DOHH2 (cell line): ENCODE results near the gene PDE9A.

ENCODE experiments used
- EZH2phosphoT487 ChIP-seq: fragments of 200-600 bp; sonication (generic); IDR thresholded peaks from 2 replicates; pipeline ENCODE4 v1.6.1; 2017; ENCODE audit warnings: borderline replicate concordance, mild to moderate bottlenecking, antibody characterized with exemption, low read length, moderate library complexity, mixed read lengths
- TF ChIP-seq, protein P1 (sequence below): fragments of 200-600 bp; sonication (generic); IDR thresholded peaks from one replicate; pipeline ENCODE4 v1.5.1; 2014; ENCODE audit warnings: antibody characterized with exemption, mild to moderate bottlenecking, low read depth, low read length; ENCODE audit not compliant: poor library complexity, severe bottlenecking

DNA sequence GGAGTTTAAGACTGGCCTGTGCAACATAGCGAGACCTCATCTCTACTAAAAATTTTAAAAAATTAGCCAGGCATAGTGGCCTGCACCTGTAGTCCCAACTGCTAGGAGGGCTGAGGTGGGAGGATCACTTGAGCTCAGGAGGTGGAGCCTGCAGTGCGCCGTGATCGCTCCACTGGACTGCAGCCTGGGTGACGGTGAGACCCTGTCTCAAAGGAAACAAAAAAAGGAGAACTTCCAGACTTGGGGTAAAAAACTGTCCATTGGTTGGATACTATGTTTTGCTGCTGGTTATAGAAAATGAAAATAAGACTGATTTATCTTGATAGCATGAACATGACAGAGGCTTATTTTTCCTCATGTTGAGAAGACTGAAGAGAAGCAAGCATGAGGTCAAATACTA, 146.5 kb downstream of the PDE9A start:
- TF ChIP-seq, protein P1, sequence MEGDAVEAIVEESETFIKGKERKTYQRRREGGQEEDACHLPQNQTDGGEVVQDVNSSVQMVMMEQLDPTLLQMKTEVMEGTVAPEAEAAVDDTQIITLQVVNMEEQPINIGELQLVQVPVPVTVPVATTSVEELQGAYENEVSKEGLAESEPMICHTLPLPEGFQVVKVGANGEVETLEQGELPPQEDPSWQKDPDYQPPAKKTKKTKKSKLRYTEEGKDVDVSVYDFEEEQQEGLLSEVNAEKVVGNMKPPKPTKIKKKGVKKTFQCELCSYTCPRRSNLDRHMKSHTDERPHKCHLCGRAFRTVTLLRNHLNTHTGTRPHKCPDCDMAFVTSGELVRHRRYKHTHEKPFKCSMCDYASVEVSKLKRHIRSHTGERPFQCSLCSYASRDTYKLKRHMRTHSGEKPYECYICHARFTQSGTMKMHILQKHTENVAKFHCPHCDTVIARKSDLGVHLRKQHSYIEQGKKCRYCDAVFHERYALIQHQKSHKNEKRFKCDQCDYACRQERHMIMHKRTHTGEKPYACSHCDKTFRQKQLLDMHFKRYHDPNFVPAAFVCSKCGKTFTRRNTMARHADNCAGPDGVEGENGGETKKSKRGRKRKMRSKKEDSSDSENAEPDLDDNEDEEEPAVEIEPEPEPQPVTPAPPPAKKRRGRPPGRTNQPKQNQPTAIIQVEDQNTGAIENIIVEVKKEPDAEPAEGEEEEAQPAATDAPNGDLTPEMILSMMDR = no peak
- TF ChIP-seq EZH2phosphoT487 = no peak
